ENCODE data around the gene SVIL. TPM values are rescaled to one million over a fixed set of nuclear protein-coding genes. Genes with fewer than 3 reads are reported as not detected.
A peak's percentile ranks its signal among the peaks of the same experiment; 100 is the strongest.
"Not testable (repeated sequence)": the region's sequence is repeated elsewhere in the genome, so short reads cannot be mapped to it uniquely, and the experiment has no call there.

SVIL gene
- total RNA-seq, 2 donors from 2014 or later, result 12.2 to 14.2 TPM

- Mint-ChIP-seq H3K4me3 (no peak overlapping the region), H3K36me3 (ENCODE audit: insufficient read depth in 2 of 2) (peaks cover 1 to 5% of the 10 kb centered on the region in 2 donors), H3K4me1 (ENCODE audit: low read depth) (peaks cover 34% of the 10 kb centered on the region), H3K9me3 (no peaks in the 10 kb centered on the region), H3K27ac (no peak overlapping the region), H3K27me3 (ENCODE audit: low read depth) (no peaks in the 10 kb centered on the region)
- no peak for DNase-seq
- ATAC-seq (replicated peaks in 1 of 2), result no peak
These were observed 142.9 kb downstream of the SVIL start for GRCh38 chr10:29491918-29492317.

GRCh38 chr10:29490781-29491280 lies 143.9 kb downstream of the SVIL start:
- not testable (repeated sequence) for H3K36me3 Mint-ChIP-seq (ENCODE audit: insufficient read depth in 2 of 2); DNase-seq; H3K9me3 Mint-ChIP-seq; ATAC-seq (replicated peaks in 1 of 2); H3K27ac Mint-ChIP-seq; H3K4me3 Mint-ChIP-seq; H3K27me3 Mint-ChIP-seq (ENCODE audit: low read depth)
- peaks cover 37% of the 10 kb centered on the region for H3K4me1 Mint-ChIP-seq (ENCODE audit: low read depth)

GRCh38 chr10:29488471-29488870 lies 146.3 kb downstream of the SVIL start:
- ATAC-seq (replicated peaks in 1 of 2), result peak; percentile 57 to 71
- peaks cover 58% of the 10 kb centered on the region for H3K4me1 Mint-ChIP-seq (ENCODE audit: low read depth)
- H3K27ac Mint-ChIP-seq, result peak overlapping the region; percentile 71
- peak overlapping the region; percentile 13 to 37 for H3K4me3 Mint-ChIP-seq
- DNase-seq, result peak in 1 of 2 donors; percentile 19
- not testable (repeated sequence) for H3K27me3 Mint-ChIP-seq (ENCODE audit: low read depth); H3K36me3 Mint-ChIP-seq (ENCODE audit: insufficient read depth in 2 of 2); H3K9me3 Mint-ChIP-seq

GRCh38 chr10:29487884-29488266 lies 146.9 kb downstream of the SVIL start:
- H3K27me3 Mint-ChIP-seq (ENCODE audit: low read depth); ATAC-seq (replicated peaks in 1 of 2); H3K9me3 Mint-ChIP-seq; H3K36me3 Mint-ChIP-seq (ENCODE audit: insufficient read depth in 2 of 2); DNase-seq: not testable (repeated sequence)
- peaks cover 64% of the 10 kb centered on the region for H3K4me1 Mint-ChIP-seq (ENCODE audit: low read depth)
- H3K4me3 Mint-ChIP-seq, result peak overlapping the region; percentile 42 to 54
- H3K27ac Mint-ChIP-seq, result peak overlapping the region; percentile 46

- H3K27me3 Mint-ChIP-seq (ENCODE audit: low read depth); H3K36me3 Mint-ChIP-seq (ENCODE audit: insufficient read depth in 2 of 2); ATAC-seq (replicated peaks in 1 of 2); H3K9me3 Mint-ChIP-seq: not testable (repeated sequence)
- H3K27ac Mint-ChIP-seq, result peak overlapping the region; percentile 69
- DNase-seq, result peak in 1 of 2 donors; percentile 20
- peak overlapping the region; percentile 58 to 63 for H3K4me3 Mint-ChIP-seq
- H3K4me1 Mint-ChIP-seq (ENCODE audit: low read depth), result peaks cover 71% of the 10 kb centered on the region
These were observed 147.5 kb downstream of the SVIL start for GRCh38 chr10:29487032-29487883.

- ATAC-seq (replicated peaks in 1 of 2), result peak; percentile 35 to 51
These were observed 148.3 kb downstream of the SVIL start for GRCh38 chr10:29486433-29486832.

GRCh38 chr10:29484677-29485076 lies 150.1 kb downstream of the SVIL start:
- H3K9me3 Mint-ChIP-seq; DNase-seq; H3K27ac Mint-ChIP-seq; ATAC-seq (replicated peaks in 1 of 2); H3K27me3 Mint-ChIP-seq (ENCODE audit: low read depth); H3K36me3 Mint-ChIP-seq (ENCODE audit: insufficient read depth in 2 of 2): not testable (repeated sequence)
- Mint-ChIP-seq H3K4me1 (ENCODE audit: low read depth) (peaks cover 72% of the 10 kb centered on the region), H3K4me3 (peak overlapping the region in 1 of 2 donors; percentile 31)

More at GRCh38 chr10:29486433-29486832, 148.3 kb downstream of the SVIL start:
- Mint-ChIP-seq H3K36me3 (ENCODE audit: insufficient read depth in 2 of 2) (peaks cover 1 to 5% of the 10 kb centered on the region in 2 donors), H3K27me3 (ENCODE audit: low read depth) (no peaks in the 10 kb centered on the region), H3K4me1 (ENCODE audit: low read depth) (peaks cover 72% of the 10 kb centered on the region), H3K9me3 (no peaks in the 10 kb centered on the region), H3K4me3 (peak overlapping the region; percentile 58 to 63), H3K27ac (peak overlapping the region; percentile 69)
- DNase-seq, result peak; percentile 63 to 67

- no peaks in the 10 kb centered on the region for H3K9me3 Mint-ChIP-seq
- H3K4me1 Mint-ChIP-seq (ENCODE audit: low read depth), result peaks cover 55% of the 10 kb centered on the region
- DNase-seq (peak; percentile 47 to 65), ATAC-seq (replicated peaks in 1 of 2) (peak; percentile 87 to 88)
- H3K36me3 Mint-ChIP-seq (ENCODE audit: insufficient read depth in 2 of 2), result peaks cover 0 to 5% of the 10 kb centered on the region in 2 donors
- H3K27ac Mint-ChIP-seq, result peak overlapping the region; percentile 53
- no peaks in the 10 kb centered on the region for H3K27me3 Mint-ChIP-seq (ENCODE audit: low read depth)
- H3K4me3 Mint-ChIP-seq, result peak overlapping the region; percentile 42 to 49
These were observed 152.0 kb downstream of the SVIL start for GRCh38 chr10:29482591-29483431.

GRCh38 chr10:29481906-29482440 lies 152.8 kb downstream of the SVIL start:
- DNase-seq (no peak), ATAC-seq (replicated peaks in 1 of 2) (no peak)
- no peaks in the 10 kb centered on the region for H3K27me3 Mint-ChIP-seq (ENCODE audit: low read depth)
- no peaks in the 10 kb centered on the region for H3K9me3 Mint-ChIP-seq
- H3K27ac Mint-ChIP-seq, result no peak overlapping the region
- H3K4me1 Mint-ChIP-seq (ENCODE audit: low read depth), result peaks cover 46% of the 10 kb centered on the region
- peak overlapping the region in 1 of 2 donors; percentile 49 for H3K4me3 Mint-ChIP-seq
- H3K36me3 Mint-ChIP-seq (ENCODE audit: insufficient read depth in 2 of 2), result peaks cover 0 to 5% of the 10 kb centered on the region in 2 donors

GRCh38 chr10:29479981-29480954 lies 154.5 kb downstream of the SVIL start:
- Mint-ChIP-seq H3K9me3 (no peaks in the 10 kb centered on the region), H3K4me3 (no peak overlapping the region), H3K36me3 (ENCODE audit: insufficient read depth in 2 of 2) (peaks cover 0 to 1% of the 10 kb centered on the region in 2 donors), H3K4me1 (ENCODE audit: low read depth) (peaks cover 29% of the 10 kb centered on the region), H3K27me3 (ENCODE audit: low read depth) (no peaks in the 10 kb centered on the region), H3K27ac (no peak overlapping the region)
- ATAC-seq (replicated peaks in 1 of 2) (no peak), DNase-seq (no peak)

- ATAC-seq (replicated peaks in 1 of 2) (no peak), DNase-seq (no peak)
- Mint-ChIP-seq H3K9me3 (no peaks in the 10 kb centered on the region), H3K4me3 (no peak overlapping the region), H3K36me3 (ENCODE audit: insufficient read depth in 2 of 2) (peaks cover 0 to 1% of the 10 kb centered on the region in 2 donors), H3K4me1 (ENCODE audit: low read depth) (peaks cover 20% of the 10 kb centered on the region), H3K27me3 (ENCODE audit: low read depth) (no peaks in the 10 kb centered on the region), H3K27ac (no peak overlapping the region)
These were observed 155.5 kb downstream of the SVIL start for GRCh38 chr10:29479081-29479925.

Measured in activated T-cell treated with anti-CD3 and anti-CD28 coated beads, Interleukin-2, amount 50 U/mL, for 72 hours (primary cell).